Astrocyte of the cerebellum (primary cell): ENCODE results near the gene NUDCD3.

Experiments used
- DNase-seq: peaks from one replicate; pipeline ENCODE4 v3.0.0-alpha.2; 2011; ENCODE audit warnings: low read depth
- H3K4me3 ChIP-seq: 2 replicates; pipeline ENCODE4 v1.5.1; 2011; ENCODE audit warnings: mild to moderate bottlenecking, low read depth, low read length, moderate library complexity
- CTCF ChIP-seq: IDR thresholded peaks from 2 replicates; pipeline ENCODE4 v1.5.1; 2012; ENCODE audit warnings: low read length, low read depth, moderate library complexity, mild to moderate bottlenecking; ENCODE audit errors: missing control alignments
- in situ Hi-C: cut with HindIII; loops from 2 replicates; pipeline ENCODE4 v1.10.0; 2017; ENCODE audit warnings: low sequenced_read_pairs

The NUDCD3 gene

DNA sequence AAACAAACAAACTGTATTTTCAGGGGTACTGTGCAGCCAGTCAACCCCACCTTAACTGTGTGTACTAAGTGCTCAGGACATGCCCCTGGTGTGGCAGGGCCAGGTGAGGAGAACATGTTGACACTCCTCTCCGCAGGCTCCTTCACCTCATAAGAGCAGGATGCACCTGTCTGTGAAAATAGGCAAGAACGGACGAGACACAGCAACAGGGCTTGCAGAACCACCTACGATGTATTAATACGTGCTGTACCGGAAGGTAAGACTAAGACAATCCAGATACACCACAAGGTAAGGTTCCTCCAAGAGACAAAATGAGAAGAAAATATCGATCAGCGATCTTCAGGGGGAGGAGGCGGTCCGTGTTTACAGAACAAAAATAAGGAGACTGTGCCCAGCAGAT lies 99.3 kb downstream of the NUDCD3 start:
- in situ Hi-C loops = no loop called here
- TF ChIP-seq CTCF = no peak
- no peak for DNase-seq
- no peak overlapping the region for H3K4me3 ChIP-seq

DNA sequence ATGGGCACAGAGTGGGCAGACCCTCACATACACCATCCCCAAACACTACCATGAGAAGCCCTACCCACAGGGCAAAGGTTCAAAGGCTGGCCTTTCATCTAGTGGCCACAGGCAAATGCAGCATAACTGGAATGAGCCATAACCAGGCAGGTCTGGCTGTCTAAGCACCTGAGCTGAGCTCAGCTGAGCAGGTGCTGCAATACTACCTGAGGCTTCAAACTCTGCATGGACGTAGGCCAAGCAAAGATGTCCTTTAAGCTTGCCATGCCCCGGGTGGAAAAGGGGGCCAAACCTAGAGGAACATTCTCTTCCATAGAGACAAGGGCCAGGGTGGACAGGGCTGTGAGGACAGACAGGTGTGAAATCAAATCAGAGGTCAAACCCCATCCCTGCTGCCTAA lies 99.8 kb downstream of the NUDCD3 start:
- no peak for DNase-seq
- in situ Hi-C loops = no loop called here
- H3K4me3 ChIP-seq = no peak overlapping the region
- no peak for TF ChIP-seq CTCF

DNA sequence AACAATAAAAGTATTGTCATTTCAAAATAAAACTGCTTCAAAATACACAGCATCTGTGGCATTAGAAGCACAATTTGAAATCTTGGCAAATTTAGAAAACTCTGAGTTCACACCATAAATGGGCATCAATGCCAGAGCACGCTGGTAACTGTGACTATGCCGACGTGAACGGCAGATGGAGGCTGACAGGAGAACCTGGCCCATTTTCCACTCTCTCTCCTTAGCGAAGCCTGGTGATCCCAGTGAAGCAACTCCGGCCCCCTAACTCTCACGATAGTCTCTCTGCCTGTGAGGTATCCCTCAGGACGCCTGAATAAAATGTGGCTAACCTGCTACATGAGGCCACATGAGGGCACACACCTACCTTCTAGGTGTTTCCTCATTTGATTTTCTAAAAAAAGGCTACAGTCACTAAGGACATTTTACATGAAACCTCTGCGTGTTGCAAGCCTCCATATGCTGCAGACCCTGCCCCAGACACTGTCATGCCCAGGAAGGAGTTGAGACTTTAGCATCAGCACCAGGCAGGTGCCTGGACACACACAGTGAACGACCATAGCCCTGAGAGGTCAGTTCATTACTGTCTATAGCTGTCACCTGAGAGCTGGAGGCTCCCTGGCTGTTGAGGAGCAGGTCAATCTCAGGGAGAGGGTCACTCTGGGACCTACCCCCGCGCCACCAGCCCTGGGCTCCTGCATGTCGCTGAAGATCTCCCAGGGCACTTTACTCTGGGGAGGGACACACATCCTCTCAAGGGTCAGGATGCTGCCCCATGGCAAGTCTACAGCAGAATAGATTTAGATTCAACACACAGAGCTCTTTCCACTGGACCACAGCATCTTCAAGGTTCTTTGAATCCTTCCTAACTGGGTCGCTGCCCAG lies 102.1 kb downstream of the NUDCD3 start:
- H3K4me3 ChIP-seq = no peak overlapping the region
- TF ChIP-seq CTCF = no peak
- no peak for DNase-seq
- in situ Hi-C loops = no loop called here

GRCh38 chr7:44387389-44387788 lies 103.1 kb downstream of the NUDCD3 start:
- no peak for TF ChIP-seq CTCF
- no peak overlapping the region for H3K4me3 ChIP-seq

DNA sequence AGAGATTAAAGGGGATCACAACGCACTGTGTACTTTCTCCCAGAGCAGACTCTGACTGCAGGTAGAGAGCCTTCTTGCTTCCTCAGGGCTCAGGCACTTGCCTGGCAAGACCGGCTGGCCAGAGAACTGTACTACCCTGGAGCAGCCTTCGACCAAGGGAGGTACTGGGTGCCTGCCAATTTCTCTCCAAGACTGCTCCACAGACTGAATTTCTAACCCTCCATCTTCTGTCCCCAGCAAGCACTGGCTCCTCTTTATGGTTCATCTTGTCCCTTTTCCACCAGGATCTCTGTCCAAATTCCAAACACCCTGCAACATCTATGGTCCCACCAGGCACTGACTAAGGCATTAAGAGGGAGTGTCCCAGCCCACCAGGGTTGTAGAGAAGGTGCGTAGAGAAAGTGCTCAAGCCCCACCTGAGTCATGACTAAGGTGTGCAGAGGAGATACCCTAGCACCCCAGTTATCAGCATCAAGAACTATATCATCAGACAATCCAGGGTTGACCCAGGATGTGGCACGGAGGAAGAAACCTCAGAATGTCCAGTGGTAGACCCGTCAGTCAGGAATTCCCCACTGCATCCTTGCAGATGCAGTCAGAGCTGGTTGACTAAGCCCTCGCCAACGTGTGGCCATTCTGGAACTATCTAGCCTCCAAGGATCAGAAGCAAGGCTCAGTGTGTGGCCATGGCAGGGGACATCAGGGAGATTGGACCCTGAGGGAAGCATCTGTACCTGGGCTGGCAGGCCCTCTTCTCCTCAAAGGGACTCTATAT lies 104.1 kb downstream of the NUDCD3 start:
- TF ChIP-seq CTCF = no peak
- H3K4me3 ChIP-seq = no peak overlapping the region
- in situ Hi-C loops = no loop called here
- DNase-seq = no peak

More at GRCh38 chr7:44387389-44387788, 103.1 kb downstream of the NUDCD3 start:
- in situ Hi-C loops = no loop called here
- no peak for DNase-seq

GRCh38 chr7:44385434-44386138 lies 104.9 kb downstream of the NUDCD3 start:
- no peak for DNase-seq
- in situ Hi-C loops = no loop called here
- TF ChIP-seq CTCF = no peak
- no peak overlapping the region for H3K4me3 ChIP-seq
